ENCODE results near the gene CYBC1.

- TF ChIP-seq, protein P1, sequence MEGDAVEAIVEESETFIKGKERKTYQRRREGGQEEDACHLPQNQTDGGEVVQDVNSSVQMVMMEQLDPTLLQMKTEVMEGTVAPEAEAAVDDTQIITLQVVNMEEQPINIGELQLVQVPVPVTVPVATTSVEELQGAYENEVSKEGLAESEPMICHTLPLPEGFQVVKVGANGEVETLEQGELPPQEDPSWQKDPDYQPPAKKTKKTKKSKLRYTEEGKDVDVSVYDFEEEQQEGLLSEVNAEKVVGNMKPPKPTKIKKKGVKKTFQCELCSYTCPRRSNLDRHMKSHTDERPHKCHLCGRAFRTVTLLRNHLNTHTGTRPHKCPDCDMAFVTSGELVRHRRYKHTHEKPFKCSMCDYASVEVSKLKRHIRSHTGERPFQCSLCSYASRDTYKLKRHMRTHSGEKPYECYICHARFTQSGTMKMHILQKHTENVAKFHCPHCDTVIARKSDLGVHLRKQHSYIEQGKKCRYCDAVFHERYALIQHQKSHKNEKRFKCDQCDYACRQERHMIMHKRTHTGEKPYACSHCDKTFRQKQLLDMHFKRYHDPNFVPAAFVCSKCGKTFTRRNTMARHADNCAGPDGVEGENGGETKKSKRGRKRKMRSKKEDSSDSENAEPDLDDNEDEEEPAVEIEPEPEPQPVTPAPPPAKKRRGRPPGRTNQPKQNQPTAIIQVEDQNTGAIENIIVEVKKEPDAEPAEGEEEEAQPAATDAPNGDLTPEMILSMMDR (IDR thresholded peaks at IDR 0.05 in 4 of 5, conservative IDR thresholded peaks at IDR 0.05 in 1 of 5), result no peak
- TF ChIP-seq POLR2A (IDR thresholded peaks at IDR 0.05), result no peak
Observed at GRCh38 chr17:82444284-82444893, 6.2 kb downstream of the CYBC1 start.
